Aortic smooth muscle cell (primary cell): Measurements from ENCODE around the gene PPP4R3B. TPM values are rescaled to one million over a fixed set of nuclear protein-coding genes. Genes with fewer than 3 reads are reported as not detected.

ENCODE experiments used
- total RNA-seq: library from RNA; depleted of rRNA; stranded (reverse); fragments of >200 nt; gene quantifications from 2 replicates; pipeline ENCODE4 v1.2.3, GENCODE V29; 2014

Gene PPP4R3B
- total RNA-seq, result 39.2 and 43.3 TPM in 2 replicates

DNA sequence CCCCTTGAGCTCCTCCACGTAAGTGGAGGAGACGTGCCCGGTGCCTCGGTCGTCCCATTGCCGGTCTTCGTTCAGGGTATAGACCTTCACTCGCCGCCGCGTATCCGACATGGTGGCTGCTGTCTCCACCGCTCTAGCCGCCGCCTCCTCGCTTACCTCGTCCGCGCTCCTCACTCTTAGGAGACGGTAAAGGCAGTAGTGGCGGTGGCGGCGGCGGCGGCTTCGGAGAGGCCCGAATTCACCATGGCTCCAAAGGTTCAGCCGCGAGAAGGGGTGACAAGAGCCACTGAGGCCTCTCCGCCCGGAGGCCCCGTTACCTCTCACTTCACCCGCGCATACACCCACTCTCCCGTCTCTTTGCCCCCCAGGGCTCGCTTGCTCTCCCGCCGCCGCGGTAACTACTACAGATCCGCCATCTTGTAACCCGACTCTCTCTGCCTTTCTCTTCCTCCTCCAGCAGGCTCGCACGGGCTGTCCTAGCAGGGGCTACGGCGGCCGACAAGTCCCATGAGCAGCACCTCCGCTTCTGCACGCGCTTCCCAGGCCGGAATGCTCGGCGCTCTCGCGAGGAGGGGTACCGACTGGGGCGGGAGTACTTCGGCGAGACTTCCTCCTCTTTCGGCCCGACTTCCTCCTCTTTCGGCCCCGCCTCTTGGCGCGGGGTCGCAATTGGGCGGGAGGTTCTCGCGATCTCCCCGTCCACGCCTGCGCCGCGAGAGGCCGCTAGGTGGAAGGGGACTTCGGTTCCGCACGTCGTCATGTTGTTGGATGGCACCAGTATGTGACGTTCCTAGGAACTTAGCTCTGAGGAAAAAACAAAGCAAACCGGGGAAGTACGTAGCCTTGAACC, at the start of gene PPP4R3B:
TSS of gene PPP4R3B (minus strand) at position 448 of the 850 bp plus-strand sequence. CDS start at position 111, 337 bp downstream.

Other genes with a start within 250 kb of the PPP4R3B start
- gene CCDC88A, start 197.8 kb downstream of the PPP4R3B start, total RNA-seq, result 34.3 and 36.7 TPM in 2 replicates
- 24.3 and 31.0 TPM in 2 replicates for gene CFAP36, start 97.9 kb downstream of the PPP4R3B start, total RNA-seq
- gene PNPT1, start 76.2 kb upstream of the PPP4R3B start, total RNA-seq, result 18.1 and 19.6 TPM in 2 replicates